GM18870 (cell line): ENCODE results near the gene NAA15.
"Not testable (repeated sequence)": the region's sequence is repeated elsewhere in the genome, so short reads cannot be mapped to it uniquely, and the experiment has no call there.

Source experiments
- ATAC-seq: cut with Tn5 transposase; IDR thresholded peaks from one replicate; pipeline ENCODE4 v1.9.1; 2021; ENCODE audit warnings: moderate library complexity; ENCODE audit not compliant: unreplicated experiment

The NAA15 gene

DNA sequence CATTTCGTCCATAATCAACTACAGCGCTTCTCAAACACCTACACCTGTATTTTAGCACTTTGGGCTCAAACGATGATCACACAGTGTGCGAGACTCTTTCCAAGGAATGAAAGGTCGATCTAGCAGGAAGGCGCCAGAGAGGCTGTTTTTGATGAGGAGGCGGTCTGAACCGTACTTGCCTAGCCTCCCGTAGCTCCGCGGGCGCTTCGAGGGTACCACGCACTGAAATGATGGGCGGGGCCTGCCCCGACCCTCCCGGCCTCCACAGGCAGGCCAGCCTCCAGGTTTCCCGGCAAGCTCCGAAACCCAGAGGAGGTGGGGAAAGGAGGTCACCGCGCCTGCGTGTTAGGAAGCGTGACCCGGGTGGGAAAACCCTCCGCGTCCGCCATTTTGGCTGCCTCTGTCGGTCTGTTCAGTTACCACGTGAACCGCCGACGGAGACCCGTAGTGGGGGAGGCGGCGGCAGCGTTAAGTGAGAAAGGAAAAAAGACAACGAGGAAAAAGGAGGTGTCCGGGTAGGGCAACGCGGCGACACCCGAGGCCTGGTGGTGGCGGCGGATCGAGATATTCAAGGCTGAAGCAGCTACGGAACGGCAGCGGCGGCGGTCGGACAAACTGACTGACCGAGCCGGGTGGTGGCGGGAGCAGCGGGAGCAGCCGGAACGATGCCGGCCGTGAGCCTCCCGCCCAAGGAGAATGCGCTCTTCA is at the start of gene NAA15:
TSS of gene NAA15 (plus strand) at position 393 of the 708 bp plus-strand sequence. CDS start at position 666, 273 bp downstream.
- ATAC-seq, result peak; percentile 75

DNA sequence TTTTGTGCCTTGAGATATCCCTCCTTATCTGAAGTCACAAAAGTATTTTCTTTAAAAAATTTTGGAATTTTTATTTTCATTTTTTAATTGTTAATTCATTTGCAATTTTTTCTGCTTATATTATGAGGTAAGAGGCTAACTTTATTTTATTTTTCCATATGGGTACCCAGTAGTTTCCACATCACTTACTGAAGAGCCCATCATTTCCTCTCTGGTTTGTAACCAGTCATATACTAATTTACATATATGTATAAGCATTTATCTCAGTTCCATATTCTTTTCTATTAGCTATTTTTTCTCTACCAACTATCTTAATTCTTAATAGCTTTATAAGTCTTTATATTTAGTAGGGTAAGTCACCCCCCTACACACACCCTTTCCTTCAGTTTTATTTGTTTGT is 48.3 kb upstream of the NAA15 start:
- no peak for ATAC-seq

- no peak for ATAC-seq
Observed at GRCh38 chr4:139253713-139254112, 47.6 kb upstream of the NAA15 start.

GRCh38 chr4:139255581-139255980 is 45.7 kb upstream of the NAA15 start:
- not testable (repeated sequence) for ATAC-seq

GRCh38 chr4:139256349-139256748 is 45.0 kb upstream of the NAA15 start:
- no peak for ATAC-seq

DNA sequence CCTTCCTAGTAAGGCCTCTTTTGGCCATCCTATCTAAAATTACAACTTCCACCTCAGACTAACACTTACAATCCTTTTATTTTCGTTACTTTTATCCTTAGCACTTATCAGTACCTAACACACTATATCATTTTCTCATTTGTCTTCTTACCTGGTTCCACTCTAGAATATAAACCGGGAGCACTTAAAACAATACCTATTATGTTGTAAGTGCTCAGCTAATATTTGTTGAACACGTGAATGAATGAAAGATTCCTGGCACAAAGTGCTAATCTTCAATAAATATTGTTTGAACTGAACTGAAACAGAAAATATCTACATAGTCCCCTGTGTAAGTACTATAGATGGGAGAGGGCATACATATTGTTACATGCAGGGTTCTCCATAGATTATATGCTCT is 35.7 kb upstream of the NAA15 start:
- no peak for ATAC-seq

DNA sequence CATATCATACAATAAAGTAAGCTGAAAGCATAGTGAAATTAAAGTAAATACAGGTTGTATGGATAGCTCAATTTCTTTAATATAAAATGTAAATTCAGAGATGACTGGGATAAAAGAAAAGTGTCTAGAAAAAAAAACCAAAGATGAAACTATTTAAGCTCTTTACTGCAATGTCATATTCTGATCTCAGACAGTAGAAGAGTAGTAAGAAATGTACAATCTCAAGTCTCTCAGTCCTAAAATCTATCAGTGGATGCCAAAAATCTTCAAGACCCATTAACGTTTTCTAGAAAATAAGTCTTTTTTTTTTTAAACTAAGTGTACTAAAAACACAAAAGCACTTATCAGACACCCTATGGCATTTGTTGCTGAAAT is 35.1 kb upstream of the NAA15 start:
- no peak for ATAC-seq

GRCh38 chr4:139266583-139267257 is 34.6 kb upstream of the NAA15 start:
- ATAC-seq, result peak; percentile 96

- ATAC-seq, result no peak
Observed at GRCh38 chr4:139267301-139267700, 34.0 kb upstream of the NAA15 start.

DNA sequence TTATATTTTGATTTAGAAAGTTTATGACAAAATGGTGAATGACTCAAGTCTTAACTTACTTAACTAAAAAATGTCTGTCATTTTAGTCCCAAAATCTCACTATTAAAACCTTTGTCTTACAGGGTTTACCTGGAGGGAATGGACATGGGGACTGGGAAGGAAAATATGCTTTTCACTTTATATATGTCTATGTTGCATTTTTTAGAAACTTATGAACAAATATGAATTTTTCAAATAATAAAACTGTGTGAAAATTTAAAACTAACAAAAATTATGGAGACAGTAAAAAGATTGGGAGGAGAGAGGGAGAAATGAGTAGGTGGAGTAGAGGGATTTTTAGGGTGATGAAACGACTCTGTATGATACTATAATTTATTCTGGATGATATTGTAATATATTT is 27.5 kb upstream of the NAA15 start:
- no peak for ATAC-seq

- ATAC-seq, result no peak
Observed at GRCh38 chr4:139274790-139275189, 26.5 kb upstream of the NAA15 start.

DNA sequence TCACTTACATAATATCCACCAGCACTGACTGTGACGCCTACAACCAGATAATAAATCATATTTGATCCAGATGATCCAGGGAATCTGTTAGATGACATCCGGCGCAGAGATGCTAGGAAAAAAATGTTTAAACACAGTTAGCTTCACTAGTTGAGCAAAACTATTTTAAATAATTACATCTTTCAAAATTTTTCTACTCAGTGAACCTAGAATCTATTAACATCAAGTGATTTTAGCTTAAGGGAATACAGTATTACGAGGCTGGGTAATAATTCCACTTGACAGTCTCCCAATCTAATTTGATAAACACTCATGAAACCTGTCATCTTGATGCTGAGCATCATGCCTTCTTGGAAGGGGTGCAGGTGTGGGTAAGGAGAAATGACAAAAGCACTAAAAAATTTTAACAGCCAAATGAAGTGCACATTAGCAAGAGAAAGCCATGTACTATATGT is 26.0 kb upstream of the NAA15 start:
- ATAC-seq, result no peak

GRCh38 chr4:139278485-139278884 is 22.8 kb upstream of the NAA15 start:
- ATAC-seq, result no peak

- no peak for ATAC-seq
Observed at GRCh38 chr4:139278912-139279759, 22.2 kb upstream of the NAA15 start.

DNA sequence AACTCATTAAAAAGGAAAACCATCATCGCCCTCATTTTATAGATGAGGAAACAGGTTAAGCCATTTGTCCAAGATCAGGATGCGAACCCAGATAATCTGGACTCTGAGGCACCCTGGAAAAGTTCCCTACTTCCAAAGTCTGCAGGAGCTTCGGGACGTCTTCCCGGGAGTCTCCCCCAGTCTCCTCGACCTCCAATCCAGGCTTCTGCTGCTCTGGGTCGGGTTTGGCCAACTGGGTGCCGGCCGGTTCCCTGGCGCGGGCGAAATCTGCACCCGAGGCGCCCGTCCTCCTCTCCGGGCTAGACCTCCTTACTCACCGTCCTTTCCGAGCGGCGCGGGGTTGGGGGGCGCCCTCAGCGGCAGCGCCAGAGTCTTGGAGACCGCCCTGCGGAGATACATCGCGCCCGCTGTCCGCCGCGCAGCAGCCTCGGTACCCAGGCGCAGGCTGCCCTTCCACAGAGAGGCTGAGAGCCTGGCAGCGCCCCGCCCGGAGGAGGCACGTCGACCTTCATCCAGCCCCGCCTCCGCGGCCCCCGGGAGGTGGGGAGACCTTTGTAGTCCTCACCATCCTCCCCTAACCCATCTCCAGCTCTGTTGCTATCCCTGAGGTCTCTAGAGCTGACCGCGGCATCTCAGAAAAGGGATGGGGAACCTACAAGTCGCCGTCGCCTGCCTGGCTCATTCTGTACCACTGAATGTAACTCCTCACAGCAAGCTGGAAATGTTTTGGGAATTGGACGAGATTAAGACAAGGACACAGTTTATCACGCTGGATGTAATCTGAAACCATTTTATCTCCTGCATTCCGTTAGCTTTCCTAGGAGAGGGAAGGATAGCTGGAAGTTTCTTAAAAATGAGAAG is 21.3 kb upstream of the NAA15 start, which contains the start of gene MGARP:
TSS of gene MGARP (minus strand) at position 466 of the 861 bp plus-strand sequence. CDS start at position 399, 67 bp downstream.
- no peak for ATAC-seq

DNA sequence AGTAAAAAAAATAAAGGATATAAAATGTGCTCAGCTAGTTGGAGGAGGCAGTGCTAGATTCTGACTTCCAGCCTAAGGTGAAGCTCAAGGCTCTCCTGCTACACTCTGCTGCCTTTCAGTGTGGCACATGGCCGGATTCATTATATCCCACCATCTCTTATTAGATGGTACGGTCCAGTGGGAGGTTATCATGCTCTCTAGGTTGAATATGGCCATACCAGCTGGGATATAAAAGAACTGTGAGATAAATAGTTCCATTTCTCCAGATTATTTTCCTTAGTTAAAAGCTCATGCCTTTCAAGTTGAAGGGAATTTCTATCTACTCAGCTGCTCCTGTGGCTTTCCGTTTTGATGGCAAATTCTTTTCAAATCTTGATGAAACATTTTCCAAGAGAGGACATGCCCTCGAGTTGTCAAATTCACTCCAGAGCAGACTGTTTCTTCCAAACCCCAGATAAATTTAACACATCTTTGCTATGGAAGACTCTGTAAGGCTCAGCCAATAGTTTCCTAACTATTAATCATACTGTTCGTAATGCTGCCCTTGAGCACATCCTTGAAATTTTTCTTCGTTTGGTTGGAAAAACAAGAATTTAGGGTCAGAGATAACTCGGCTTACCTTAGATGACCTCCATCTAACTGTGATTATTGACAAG is 19.1 kb upstream of the NAA15 start:
- no peak for ATAC-seq

DNA sequence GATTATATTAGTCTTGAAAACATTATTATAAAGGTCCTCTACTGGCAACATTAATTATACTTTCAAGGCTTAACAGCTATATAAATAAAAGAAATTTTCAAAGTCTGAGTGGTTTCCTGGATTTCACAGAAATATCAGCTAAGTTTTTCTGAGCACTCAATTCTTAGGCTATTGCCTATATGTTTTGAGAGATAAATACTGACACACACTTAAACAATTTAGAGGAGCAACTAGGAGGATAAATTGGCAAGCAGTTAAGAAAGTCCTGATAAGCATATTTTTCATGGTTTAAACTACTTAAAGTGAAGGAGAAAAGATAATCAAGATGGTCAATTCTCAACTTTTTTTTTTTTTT is 18.6 kb upstream of the NAA15 start:
- no peak for ATAC-seq

GRCh38 chr4:139286186-139286698 is 15.1 kb upstream of the NAA15 start:
- ATAC-seq, result no peak

DNA sequence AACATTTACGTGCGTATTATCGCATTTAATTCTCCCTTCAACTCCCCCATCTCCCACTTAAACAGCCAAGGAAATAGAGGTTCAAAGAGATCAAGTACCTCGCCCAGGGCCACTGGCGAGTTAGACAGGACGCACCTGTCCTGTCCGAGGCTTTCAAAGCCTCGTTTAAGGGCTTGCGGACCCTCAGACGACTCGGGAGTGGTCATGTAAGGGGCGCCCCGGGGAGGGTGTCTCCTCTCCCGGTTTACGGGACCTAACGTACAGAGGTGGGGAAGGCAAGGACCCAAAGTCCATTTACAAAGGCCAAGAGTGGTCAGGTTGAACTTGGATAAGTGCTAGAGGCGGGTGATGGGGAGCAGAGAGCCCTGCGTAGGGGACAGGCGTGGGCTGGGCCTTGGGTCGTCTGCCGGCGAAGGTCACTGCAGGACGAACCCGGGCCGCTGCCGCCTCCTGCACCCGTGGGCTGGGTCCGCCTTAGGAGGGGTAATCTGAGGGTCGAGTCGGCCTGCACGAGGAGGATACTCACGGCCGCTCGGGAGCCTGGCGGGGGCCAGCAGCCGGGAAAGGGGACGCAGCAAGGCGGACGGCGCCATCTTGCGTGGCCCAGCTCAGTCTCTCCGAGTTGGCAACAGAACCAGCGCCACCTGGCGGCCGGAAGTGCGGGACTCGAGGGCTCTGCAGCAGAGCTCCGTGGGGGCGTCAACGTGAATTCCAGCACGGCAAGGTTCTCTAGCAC is 5.9 kb upstream of the NAA15 start:
- peak; percentile 87 for ATAC-seq
